Measurements from ENCODE around the gene CDK6. TPM values are rescaled to one million over a fixed set of nuclear protein-coding genes. Genes with fewer than 3 reads are reported as not detected.
A peak's percentile ranks its signal among the peaks of the same experiment; 100 is the strongest.

The CDK6 gene
- polyA plus RNA-seq, 3 donors: 40.8 to 45.1 (median 42.3) TPM

GRCh38 chr7:92716825-92717580 is 119.4 kb downstream of the CDK6 start:
- no peak for DNase-seq (ENCODE audit: low read depth in 3 of 3, low spot score in 2 of 3)

- no peak for DNase-seq (ENCODE audit: low read depth in 3 of 3, low spot score in 2 of 3)
Measured at GRCh38 chr7:92715963-92716362, 120.4 kb downstream of the CDK6 start.

- DNase-seq (ENCODE audit: low read depth in 3 of 3, low spot score in 2 of 3): no peak
Measured at GRCh38 chr7:92714767-92715166, 121.6 kb downstream of the CDK6 start.

GRCh38 chr7:92714280-92714679 is 122.1 kb downstream of the CDK6 start:
- DNase-seq (ENCODE audit: low read depth in 3 of 3, low spot score in 2 of 3): no peak

- no peak for DNase-seq (ENCODE audit: low read depth in 3 of 3, low spot score in 2 of 3)
Measured at GRCh38 chr7:92709912-92710311, 126.5 kb downstream of the CDK6 start.

- DNase-seq (ENCODE audit: low read depth in 3 of 3, low spot score in 2 of 3): no peak
Measured at GRCh38 chr7:92709150-92709549, 127.2 kb downstream of the CDK6 start.

- DNase-seq (ENCODE audit: low read depth in 3 of 3, low spot score in 2 of 3): no peak
Measured at GRCh38 chr7:92708111-92709042, 128.0 kb downstream of the CDK6 start.

GRCh38 chr7:92707435-92707834 is 128.9 kb downstream of the CDK6 start:
- no peak for DNase-seq (ENCODE audit: low read depth in 3 of 3, low spot score in 2 of 3)

- no peak for DNase-seq (ENCODE audit: low read depth in 3 of 3, low spot score in 2 of 3)
Measured at GRCh38 chr7:92706563-92706962, 129.8 kb downstream of the CDK6 start.

- no peak for DNase-seq (ENCODE audit: low read depth in 3 of 3, low spot score in 2 of 3)
Measured at GRCh38 chr7:92705831-92706230, 130.5 kb downstream of the CDK6 start.

- no peak for DNase-seq (ENCODE audit: low read depth in 3 of 3, low spot score in 2 of 3)
Measured at GRCh38 chr7:92704858-92705257, 131.5 kb downstream of the CDK6 start.

- DNase-seq (ENCODE audit: low read depth in 3 of 3, low spot score in 2 of 3): no peak
Measured at GRCh38 chr7:92702535-92702934, 133.8 kb downstream of the CDK6 start.

GRCh38 chr7:92699966-92700514 is 136.3 kb downstream of the CDK6 start:
- no peak for DNase-seq (ENCODE audit: low read depth in 3 of 3, low spot score in 2 of 3)

GRCh38 chr7:92699560-92699959 is 136.8 kb downstream of the CDK6 start:
- no peak for DNase-seq (ENCODE audit: low read depth in 3 of 3, low spot score in 2 of 3)

GRCh38 chr7:92698237-92698841 is 138.0 kb downstream of the CDK6 start:
- DNase-seq (ENCODE audit: low read depth in 3 of 3, low spot score in 2 of 3): peak in 2 of 3 donors; percentile 42 to 57

GRCh38 chr7:92697414-92697813 is 139.0 kb downstream of the CDK6 start:
- no peak for DNase-seq (ENCODE audit: low read depth in 3 of 3, low spot score in 2 of 3)

GRCh38 chr7:92697012-92697411 is 139.4 kb downstream of the CDK6 start:
- no peak for DNase-seq (ENCODE audit: low read depth in 3 of 3, low spot score in 2 of 3)

- no peak for DNase-seq (ENCODE audit: low read depth in 3 of 3, low spot score in 2 of 3)
Measured at GRCh38 chr7:92696584-92696983, 139.8 kb downstream of the CDK6 start.

- DNase-seq (ENCODE audit: low read depth in 3 of 3, low spot score in 2 of 3): peak; percentile 76 to 78 (median 76)
Measured at GRCh38 chr7:92695308-92696261, 140.8 kb downstream of the CDK6 start.

GRCh38 chr7:92694211-92694610 is 142.2 kb downstream of the CDK6 start:
- DNase-seq (ENCODE audit: low read depth in 3 of 3, low spot score in 2 of 3): no peak
